GM23338 (cell line): ENCODE results near the gene PANK3. TPM values are rescaled to one million over a fixed set of nuclear protein-coding genes. Genes with fewer than 3 reads are reported as not detected.

Source experiments
- ATAC-seq: fragments of 200-7000 bp; cut with Tn5 transposase; 3 replicates; pipeline ENCODE4 v1.9.1; 2020
- DNase-seq: peaks from one replicate; pipeline ENCODE4 v3.0.0-alpha.2; 2015; ENCODE audit warnings: low spot score
- H2AFZ ChIP-seq: fragments of 200-600 bp; sonication (generic); 2 replicates; pipeline ENCODE4 v1.8.0; 2016; ENCODE audit warnings: antibody characterized with exemption, mild to moderate bottlenecking, moderate library complexity
- H3F3A ChIP-seq: fragments of 200-600 bp; sonication (generic); replicated peaks from 2 replicates; pipeline ENCODE4 v1.8.0; 2017; ENCODE audit warnings: antibody characterized with exemption, mixed run types, low read depth
- H3K27ac ChIP-seq: fragments of 200-600 bp; sonication (generic); 2 replicates; pipeline ENCODE4 v1.6.1; 2016; ENCODE audit warnings: low read depth
- H3K27me3 ChIP-seq: fragments of 200-600 bp; sonication (generic); 2 replicates; pipeline ENCODE4 v1.8.0; 2016; ENCODE audit warnings: mild to moderate bottlenecking, mixed run types, moderate library complexity; ENCODE audit not compliant: insufficient read depth
- H3K36me3 ChIP-seq: fragments of 200-600 bp; sonication (generic); 2 replicates; pipeline ENCODE4 v1.8.0; 2016; ENCODE audit warnings: mild to moderate bottlenecking; ENCODE audit not compliant: insufficient read depth
- H3K4me1 ChIP-seq: fragments of 200-600 bp; sonication (generic); 2 replicates; pipeline ENCODE4 v1.8.0; 2016; ENCODE audit warnings: mild to moderate bottlenecking, moderate library complexity; ENCODE audit not compliant: insufficient read depth
- H3K4me2 ChIP-seq: fragments of 200-600 bp; sonication (generic); 2 replicates; pipeline ENCODE4 v1.7.1; 2017; ENCODE audit warnings: mixed run types
- H3K4me3 ChIP-seq: fragments of 200-600 bp; sonication (generic); 2 replicates; pipeline ENCODE4 v1.6.1; 2016; ENCODE audit warnings: mixed run types
- H3K79me2 ChIP-seq: fragments of 200-600 bp; sonication (generic); replicated peaks from 2 replicates; pipeline ENCODE4 v1.8.0; 2017; ENCODE audit warnings: mild to moderate bottlenecking; ENCODE audit not compliant: insufficient read depth
- H3K9me2 ChIP-seq: fragments of 200-600 bp; sonication (generic); 2 replicates; pipeline ENCODE4 v1.8.0; 2017; ENCODE audit not compliant: insufficient read depth
- H4K20me1 ChIP-seq: fragments of 200-600 bp; sonication (generic); replicated peaks from 2 replicates; pipeline ENCODE4 v1.8.0; 2017; ENCODE audit warnings: mild to moderate bottlenecking; ENCODE audit not compliant: insufficient read depth
- H3K27ac Mint-ChIP-seq: 2 replicates; pipeline ENCODE4 v1.8.0; 2020; ENCODE audit warnings: inconsistent platforms, mild to moderate bottlenecking, moderate library complexity, mixed read lengths
- H3K27me3 Mint-ChIP-seq: 3 replicates; pipeline ENCODE4 v1.8.0; 2022; ENCODE audit warnings: low read depth, mild to moderate bottlenecking, moderate library complexity, mixed read lengths, inconsistent platforms; ENCODE audit not compliant: insufficient read depth, poor library complexity
- H3K36me3 Mint-ChIP-seq: 3 replicates; pipeline ENCODE4 v1.8.0; 2021; ENCODE audit warnings: low read depth, mild to moderate bottlenecking, inconsistent platforms, moderate library complexity, mixed read lengths
- H3K4me1 Mint-ChIP-seq: 3 replicates; pipeline ENCODE4 v1.8.0; 2020; ENCODE audit warnings: mild to moderate bottlenecking, inconsistent platforms, mixed read lengths
- H3K4me3 Mint-ChIP-seq: 3 replicates; pipeline ENCODE4 v1.8.0; 2021; ENCODE audit warnings: moderate library complexity, mild to moderate bottlenecking, inconsistent platforms, mixed read lengths
- H3K9me3 Mint-ChIP-seq: 3 replicates; pipeline ENCODE4 v1.8.0; 2020; ENCODE audit warnings: moderate library complexity, mild to moderate bottlenecking, inconsistent platforms, mixed read lengths
- CREB1 ChIP-seq: fragments of 250-450 bp; sonication (Bioruptor Pico); IDR thresholded peaks from 2 replicates; pipeline ENCODE4 v1.5.0; 2020; ENCODE audit warnings: low read depth, mild to moderate bottlenecking, moderate library complexity
- CTCF ChIP-seq, 2 experiments: fragments of 200-600 bp in 1 of 2; sonication (generic) in 1 of 2; conservative IDR thresholded peaks; 2 replicates each; pipeline versions ENCODE4 v1.5.1 to v1.6.1; 2016 to 2017; ENCODE audit warnings: antibody characterized with exemption in 2 of 2, low read depth in 2 of 2, mild to moderate bottlenecking in 2 of 2, moderate library complexity in 1 of 2
- ETS1 ChIP-seq: IDR thresholded peaks from 2 replicates; pipeline ENCODE4 v1.6.1; 2016; ENCODE audit warnings: antibody characterized with exemption
- EZH2phosphoT487 ChIP-seq: fragments of 200-600 bp; sonication (generic); IDR thresholded peaks from one replicate; pipeline ENCODE4 v1.8.1; 2018; ENCODE audit warnings: antibody characterized with exemption; ENCODE audit not compliant: unreplicated experiment
- JUNB ChIP-seq: IDR thresholded peaks from one replicate; pipeline ENCODE4 v1.6.1; 2016; ENCODE audit warnings: antibody characterized with exemption; ENCODE audit not compliant: unreplicated experiment
- NANOG ChIP-seq: IDR thresholded peaks from 2 replicates; pipeline ENCODE4 v1.6.1; 2016; ENCODE audit warnings: antibody characterized with exemption, borderline replicate concordance
- REST ChIP-seq: IDR thresholded peaks from one replicate; pipeline ENCODE4 v1.6.1; 2018; ENCODE audit warnings: antibody characterized with exemption; ENCODE audit not compliant: unreplicated experiment
- STAT1 ChIP-seq: IDR thresholded peaks from one replicate; pipeline ENCODE4 v1.6.1; 2016; ENCODE audit warnings: antibody characterized with exemption; ENCODE audit not compliant: unreplicated experiment
- ZNF114 ChIP-seq: fragments of 250-450 bp; sonication (Bioruptor Pico); IDR thresholded peaks from 2 replicates; pipeline ENCODE4 v1.5.0; 2020; ENCODE audit warnings: mild to moderate bottlenecking, moderate library complexity
- polyA plus RNA-seq: library from polyadenylated mRNA; unstranded; fragments of >200 nt; fragmentation: Nextera tagmentation; extraction: Ambion mirVana; gene quantifications from 2 replicates; pipeline ENCODE4 v1.2.1, GENCODE V29; 2016
- total RNA-seq: library from RNA; depleted of rRNA; stranded (reverse); fragments of >200 nt; shearing (Covaris generic); gene quantifications from 2 replicates; pipeline ENCODE4 v1.2.3, GENCODE V29; 2014

Gene PANK3
- total and polyA plus RNA-seq, 2 experiments from 2014 or later: 17.0 to 91.6 TPM

GRCh38 chr5:168606562-168606961, 27.4 kb upstream of the PANK3 start (continued):
- TF ChIP-seq REST (no peak), ZNF114 (CRISPR knock-in tag) (no peak), CREB1 (CRISPR knock-in tag) (no peak), JUNB (no peak), ETS1 (no peak), NANOG (no peak)

- Histone ChIP-seq H3F3A (no peaks in the 10 kb centered on the region), H3K9me2 (no peaks in the 10 kb centered on the region), H3K4me1 (peaks cover 9% of the 10 kb centered on the region), H3K4me3 (no peak overlapping the region), H4K20me1 (no peaks in the 10 kb centered on the region), H3K27me3 (no peaks in the 10 kb centered on the region), H3K27ac (no peak overlapping the region), H3K4me2 (no peak overlapping the region), H3K36me3 (no peaks in the 10 kb centered on the region), H3K79me2 (no peaks in the 10 kb centered on the region), H2AFZ (no peak overlapping the region)
- Mint-ChIP-seq H3K36me3 (no peaks in the 10 kb centered on the region), H3K27ac (no peak overlapping the region), H3K9me3 (no peaks in the 10 kb centered on the region), H3K27me3 (peaks cover 2% of the 10 kb centered on the region), H3K4me3 (no peak overlapping the region), H3K4me1 (peaks cover 6% of the 10 kb centered on the region; the same call in 2 of the 3 replicates)
- no peak for TF ChIP-seq ETS1
- TF ChIP-seq EZH2phosphoT487: no peak
- no peak for DNase-seq
- ATAC-seq: no peak
Measured at GRCh38 chr5:168604436-168604835, 25.3 kb upstream of the PANK3 start.

GRCh38 chr5:168603746-168604145, 24.6 kb upstream of the PANK3 start:
- no peak overlapping the region for H2AFZ ChIP-seq
- ATAC-seq: no peak
- Mint-ChIP-seq H3K4me3 (no peak overlapping the region), H3K27ac (no peak overlapping the region), H3K9me3 (no peaks in the 10 kb centered on the region), H3K4me1 (peaks cover 6% of the 10 kb centered on the region; the same call in 2 of the 3 replicates), H3K27me3 (peaks cover 2% of the 10 kb centered on the region), H3K36me3 (no peaks in the 10 kb centered on the region)
- no peaks in the 10 kb centered on the region for H3K27me3 ChIP-seq
- H3K79me2 ChIP-seq: no peaks in the 10 kb centered on the region
- no peaks in the 10 kb centered on the region for H3F3A ChIP-seq
- H3K27ac ChIP-seq: no peak overlapping the region
- no peak overlapping the region for H3K4me3 ChIP-seq
- no peaks in the 10 kb centered on the region for H3K9me2 ChIP-seq
- no peak for TF ChIP-seq STAT1
- TF ChIP-seq CTCF (conservative IDR thresholded peaks at IDR 0.05; ENCODE audit: low read depth in 2 of 2): no peak
- TF ChIP-seq CREB1 (CRISPR knock-in tag): no peak
- no peak for TF ChIP-seq REST
- H3K4me1 ChIP-seq: peaks cover 9% of the 10 kb centered on the region
- H3K4me2 ChIP-seq: no peak overlapping the region
- H3K36me3 ChIP-seq: no peaks in the 10 kb centered on the region
- H4K20me1 ChIP-seq: no peaks in the 10 kb centered on the region
- DNase-seq: no peak
